A549 (cell line): Measurements from ENCODE around the gene USP11.

Experiments
- BHLHE40 ChIP-seq: IDR thresholded peaks from 2 replicates; pipeline ENCODE4 v1.6.1; 2012; ENCODE audit warnings: low read depth, low read length, inconsistent platforms
- CTCF ChIP-seq: fragments of >200 bp; sonication (Bioruptor Twin); formaldehyde crosslinking; IDR thresholded peaks from 3 replicates; pipeline ENCODE4 v1.5.1; 2016
- MAX ChIP-seq: IDR thresholded peaks from 2 replicates; pipeline ENCODE4 v1.6.1; 2012
- POLR2A ChIP-seq: IDR thresholded peaks from 2 replicates; pipeline ENCODE4 v1.6.1; 2012; ENCODE audit warnings: mild to moderate bottlenecking, low read length
- RAD21 ChIP-seq, 2 experiments: fragments of >200 bp in 1 of 2; sonication (Bioruptor Twin) in 1 of 2; formaldehyde crosslinking in 1 of 2; IDR thresholded peaks in 1 of 2; conservative IDR thresholded peaks in 1 of 2; 2 replicates in 1 of 2; 3 replicates in 1 of 2; pipeline ENCODE4 v1.6.1; 2012 to 2018; ENCODE audit warnings: inconsistent platforms in 1 of 2

GRCh38 chrX:47283015-47283771, 50.4 kb downstream of the USP11 start:
- TF ChIP-seq MAX (no peak), BHLHE40 (no peak), POLR2A (no peak), RAD21 (conservative IDR thresholded peaks at IDR 0.05 in 1 of 2, IDR thresholded peaks at IDR 0.05 in 1 of 2) (no peak), CTCF (no peak)
